GM20431 (cell line): ENCODE results near the gene ABLIM3.

Source experiments
- in situ Hi-C: fragments of 300-500 bp; cut with MseI, MboI; formaldehyde crosslinking; loops from one replicate; pipeline ENCODE4 v1.15.0; 2020; ENCODE audit warnings: low sequenced_read_pairs; ENCODE audit not compliant: unreplicated experiment

The ABLIM3 gene

GRCh38 chr5:149153751-149154610, 12.7 kb downstream of the ABLIM3 start:
- in situ Hi-C loops = no loop called here

- in situ Hi-C loops = no loop called here
Measured at GRCh38 chr5:149154650-149155049, 13.4 kb downstream of the ABLIM3 start.

GRCh38 chr5:149156435-149157083, 15.3 kb downstream of the ABLIM3 start:
- in situ Hi-C loops = no loop called here

GRCh38 chr5:149157330-149157729, 16.0 kb downstream of the ABLIM3 start:
- in situ Hi-C loops = no loop called here

- in situ Hi-C loops = no loop called here
Measured at GRCh38 chr5:149160291-149160787, 19.0 kb downstream of the ABLIM3 start.

- in situ Hi-C loops = no loop called here
Measured at GRCh38 chr5:149161026-149161687, 19.9 kb downstream of the ABLIM3 start.

GRCh38 chr5:149161850-149162249, 20.6 kb downstream of the ABLIM3 start:
- in situ Hi-C loops = no loop called here

- in situ Hi-C loops = no loop called here
Measured at GRCh38 chr5:149162401-149163084, 21.2 kb downstream of the ABLIM3 start.

- in situ Hi-C loops = no loop called here
Measured at GRCh38 chr5:149164731-149165130, 23.4 kb downstream of the ABLIM3 start.

- in situ Hi-C loops = no loop called here
Measured at GRCh38 chr5:149166128-149166527, 24.8 kb downstream of the ABLIM3 start.

- in situ Hi-C loops = no loop called here
Measured at GRCh38 chr5:149166591-149167100, 25.4 kb downstream of the ABLIM3 start.

GRCh38 chr5:149168276-149168906, 27.1 kb downstream of the ABLIM3 start:
- in situ Hi-C loops = no loop called here

- in situ Hi-C loops = no loop called here
Measured at GRCh38 chr5:149170299-149170698, 29.0 kb downstream of the ABLIM3 start.

GRCh38 chr5:149172261-149172660, 31.0 kb downstream of the ABLIM3 start:
- in situ Hi-C loops = no loop called here

GRCh38 chr5:149172709-149173505, 31.6 kb downstream of the ABLIM3 start:
- in situ Hi-C loops = no loop called here

- in situ Hi-C loops = no loop called here
Measured at GRCh38 chr5:149174847-149175234, 33.5 kb downstream of the ABLIM3 start.

GRCh38 chr5:149175346-149176105, 34.2 kb downstream of the ABLIM3 start:
- in situ Hi-C loops = no loop called here

GRCh38 chr5:149177339-149177843, 36.1 kb downstream of the ABLIM3 start:
- in situ Hi-C loops = no loop called here
